ENCODE measurements around the gene TUBB1.

Gene TUBB1

DNA sequence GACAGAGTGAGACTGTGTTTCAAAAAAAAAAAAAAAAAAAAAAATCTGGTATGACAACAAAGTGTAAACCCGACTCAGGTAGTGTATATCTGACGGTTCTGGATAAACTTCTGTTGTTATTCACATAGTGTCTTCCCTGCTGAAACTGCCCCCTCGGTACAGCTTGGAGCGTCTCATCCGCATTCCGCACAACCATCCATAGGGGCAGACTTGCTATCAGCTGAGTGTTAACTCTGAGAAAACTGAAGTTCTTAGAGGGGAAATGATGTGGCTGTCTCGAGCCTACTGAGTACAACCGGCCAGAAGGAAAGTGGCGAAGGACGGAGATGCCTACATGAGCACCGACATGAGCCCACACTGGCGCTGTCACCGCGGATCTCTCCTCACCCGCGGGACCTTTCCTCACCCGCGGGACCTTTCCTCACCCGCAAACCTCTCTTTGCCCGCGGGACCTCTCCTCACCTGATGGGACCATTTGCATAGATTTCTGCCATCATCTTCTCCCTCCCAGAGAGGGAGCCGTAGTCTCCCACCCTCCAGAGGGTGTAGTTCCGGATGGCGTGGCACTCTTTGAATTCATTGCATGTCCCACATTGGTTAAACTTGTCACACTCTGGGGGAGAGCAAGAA lies 22.0 kb upstream of the TUBB1 start:
- Histone ChIP-seq H3K4me1 (peaks cover 8% of the 10 kb centered on the region), H3K4me2 (ENCODE audit: low read length) (no peak overlapping the region), H3K4me3 (ENCODE audit: low read depth, low read length) (no peak overlapping the region), H3K79me2 (no peaks in the 10 kb centered on the region), H3K27me3 (ENCODE audit: control insufficient read depth, insufficient read depth, low read length) (no peaks in the 10 kb centered on the region), H3K9me3 (ENCODE audit: control insufficient read depth, low read length) (no peaks in the 10 kb centered on the region), H2AFZ (no peak overlapping the region), H3K27ac (no peak overlapping the region), H3K36me3 (ENCODE audit: control insufficient read depth, insufficient read depth, low read length) (no peaks in the 10 kb centered on the region), H3K9ac (no peak overlapping the region)
- TF ChIP-seq CTCF (IDR thresholded peaks at IDR 0.05): no peak

DNA sequence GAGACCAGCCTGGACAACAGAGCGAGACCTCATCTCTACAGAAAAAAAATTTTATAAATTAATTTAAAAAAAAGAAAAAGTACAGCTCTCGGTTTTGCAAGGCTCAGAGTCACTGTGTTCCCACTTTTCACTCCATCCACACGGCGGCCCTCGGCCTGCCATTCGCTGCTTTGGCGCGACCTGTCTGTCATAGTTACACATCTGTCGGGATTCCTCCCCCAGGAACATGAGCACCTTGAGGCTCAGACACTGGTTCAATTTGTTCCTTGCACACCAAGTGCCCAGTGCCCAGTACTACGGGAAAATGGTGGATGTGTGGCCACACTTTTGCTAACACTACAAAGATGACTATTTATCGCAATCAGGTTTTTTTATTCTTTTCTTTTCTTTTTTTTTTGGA lies 20.6 kb upstream of the TUBB1 start:
- no peaks in the 10 kb centered on the region for H3K79me2 ChIP-seq
- peaks cover 2% of the 10 kb centered on the region for H3K4me1 ChIP-seq
- no peaks in the 10 kb centered on the region for H3K36me3 ChIP-seq (ENCODE audit: control insufficient read depth, insufficient read depth, low read length)
- H2AFZ ChIP-seq: no peak overlapping the region
- H3K9me3 ChIP-seq (ENCODE audit: control insufficient read depth, low read length): no peaks in the 10 kb centered on the region
- no peak overlapping the region for H3K27ac ChIP-seq
- no peak overlapping the region for H3K4me3 ChIP-seq (ENCODE audit: low read depth, low read length)
- H3K4me2 ChIP-seq (ENCODE audit: low read length): no peak overlapping the region
- TF ChIP-seq CTCF (IDR thresholded peaks at IDR 0.05): no peak
- H3K27me3 ChIP-seq (ENCODE audit: control insufficient read depth, insufficient read depth, low read length): no peaks in the 10 kb centered on the region
- no peak overlapping the region for H3K9ac ChIP-seq

- H3K4me1 ChIP-seq: peaks cover 6% of the 10 kb centered on the region
- no peak overlapping the region for H2AFZ ChIP-seq
- TF ChIP-seq CTCF (IDR thresholded peaks at IDR 0.05): no peak
- no peaks in the 10 kb centered on the region for H3K36me3 ChIP-seq (ENCODE audit: control insufficient read depth, insufficient read depth, low read length)
- peaks cover 4% of the 10 kb centered on the region for H3K79me2 ChIP-seq
- no peak overlapping the region for H3K9ac ChIP-seq
- no peak overlapping the region for H3K27ac ChIP-seq
- H3K9me3 ChIP-seq (ENCODE audit: control insufficient read depth, low read length): no peaks in the 10 kb centered on the region
- no peak overlapping the region for H3K4me2 ChIP-seq (ENCODE audit: low read length)
- H3K4me3 ChIP-seq (ENCODE audit: low read depth, low read length): no peak overlapping the region
- no peaks in the 10 kb centered on the region for H3K27me3 ChIP-seq (ENCODE audit: control insufficient read depth, insufficient read depth, low read length)
Observed at GRCh38 chr20:59000326-59000725, 18.9 kb upstream of the TUBB1 start.

- Histone ChIP-seq H3K79me2 (peaks cover 11% of the 10 kb centered on the region), H3K4me1 (peaks cover 14% of the 10 kb centered on the region), H3K4me2 (ENCODE audit: low read length) (no peak overlapping the region), H3K27me3 (ENCODE audit: control insufficient read depth, insufficient read depth, low read length) (no peaks in the 10 kb centered on the region), H3K36me3 (ENCODE audit: control insufficient read depth, insufficient read depth, low read length) (no peaks in the 10 kb centered on the region), H3K9me3 (ENCODE audit: control insufficient read depth, low read length) (no peaks in the 10 kb centered on the region), H2AFZ (no peak overlapping the region), H3K4me3 (ENCODE audit: low read depth, low read length) (no peak overlapping the region), H3K9ac (no peak overlapping the region), H3K27ac (no peak overlapping the region)
- TF ChIP-seq CTCF (IDR thresholded peaks at IDR 0.05): no peak
Observed at GRCh38 chr20:59001068-59001448, 18.2 kb upstream of the TUBB1 start.

DNA sequence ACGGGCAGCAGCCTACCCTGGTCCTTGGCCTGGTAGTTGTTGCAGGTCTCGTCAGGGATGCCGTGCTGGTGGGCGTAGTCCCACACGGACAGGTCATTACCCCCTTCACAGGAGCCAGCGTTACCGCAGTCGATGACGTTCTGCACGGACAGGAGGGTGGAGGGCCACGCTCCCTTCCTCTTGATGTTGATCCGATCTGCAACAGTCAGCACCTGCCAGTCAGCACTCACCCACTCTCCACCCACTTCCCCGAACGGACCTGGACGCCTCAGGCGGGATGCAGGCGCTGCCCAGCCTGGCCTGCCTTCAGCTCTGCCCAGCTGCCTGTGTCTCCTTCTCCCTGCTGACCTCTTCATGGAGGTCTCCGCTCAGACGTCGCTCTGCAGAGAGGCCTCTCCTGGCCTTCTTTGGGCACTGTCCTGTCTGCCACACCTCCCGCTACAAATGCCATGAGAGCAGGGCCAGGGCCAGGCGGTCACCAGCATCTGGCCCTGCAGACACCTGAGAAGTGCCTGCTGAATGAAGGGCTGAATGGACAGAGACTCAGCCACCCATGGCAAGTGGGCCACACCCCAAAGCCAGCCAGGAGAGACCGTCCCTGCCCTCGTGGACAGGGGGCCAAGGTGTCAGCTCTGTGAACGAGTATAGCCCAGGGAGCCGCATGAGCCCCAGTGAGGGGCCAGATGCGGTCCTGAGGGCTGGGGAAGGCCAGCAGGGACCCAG lies 17.6 kb upstream of the TUBB1 start:
- H3K27me3 ChIP-seq (ENCODE audit: control insufficient read depth, insufficient read depth, low read length): no peaks in the 10 kb centered on the region
- H3K36me3 ChIP-seq (ENCODE audit: control insufficient read depth, insufficient read depth, low read length): no peaks in the 10 kb centered on the region
- H3K27ac ChIP-seq: no peak overlapping the region
- H2AFZ ChIP-seq: no peak overlapping the region
- TF ChIP-seq CTCF (IDR thresholded peaks at IDR 0.05): no peak
- no peak overlapping the region for H3K4me2 ChIP-seq (ENCODE audit: low read length)
- no peak overlapping the region for H3K4me3 ChIP-seq (ENCODE audit: low read depth, low read length)
- H3K79me2 ChIP-seq: peaks cover 12% of the 10 kb centered on the region
- no peaks in the 10 kb centered on the region for H3K9me3 ChIP-seq (ENCODE audit: control insufficient read depth, low read length)
- H3K9ac ChIP-seq: no peak overlapping the region
- peaks cover 15% of the 10 kb centered on the region for H3K4me1 ChIP-seq
